Sigmoid colon (tissue), 4 donors: Measurements from ENCODE around the gene ZDHHC4.

Experiments used
- CTCF ChIP-seq, 4 experiments: fragments of 450-650 bp in 3 of 4; fragments of 200-600 bp in 1 of 4; IDR thresholded peaks; one replicate each; pipeline ENCODE4 v1.5.1; 2016 to 2019; ENCODE audit warnings: antibody characterized with exemption in 4 of 4, mild to moderate bottlenecking in 3 of 4, moderate library complexity in 2 of 4
- EP300 ChIP-seq, 4 donors: sonication (generic); formaldehyde crosslinking; IDR thresholded peaks; one replicate each; pipeline ENCODE4 v1.6.1; 2017; ENCODE audit warnings: antibody characterized with exemption in 4 of 4

- TF ChIP-seq CTCF (IDR thresholded peaks at IDR 0.05) (no peak), EP300 (IDR thresholded peaks at IDR 0.05) (no peak)
Measured at GRCh38 chr7:6637544-6638229, 60.4 kb downstream of the ZDHHC4 start.
